CD4-positive, alpha-beta T cell treated with Interleukin-15 for 1 hour (primary cell): ENCODE data around the gene ATAD1.

Experiments used
- DNase-seq: peaks from one replicate; pipeline ENCODE4 v3.0.0-alpha.2; 2020

Gene ATAD1

DNA sequence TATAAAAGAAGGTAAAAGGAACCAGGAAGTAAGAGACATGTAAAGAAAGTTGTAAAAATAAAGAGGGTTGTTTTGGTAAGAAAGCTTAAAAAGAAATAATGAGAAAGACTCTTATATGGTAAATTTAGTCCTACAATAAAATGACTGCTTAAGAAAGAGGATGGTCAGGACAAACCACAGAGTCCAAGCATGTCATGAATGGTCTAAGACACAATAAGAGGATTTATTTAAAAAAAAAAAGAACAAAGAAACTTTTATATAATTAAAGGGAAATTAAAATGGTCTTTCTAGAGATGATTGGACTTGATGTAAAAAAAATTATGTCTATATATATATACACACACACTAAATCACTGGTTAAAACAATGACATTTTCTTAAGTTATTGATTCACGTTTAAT, 18.2 kb downstream of the ATAD1 start:
- DNase-seq: no peak

DNA sequence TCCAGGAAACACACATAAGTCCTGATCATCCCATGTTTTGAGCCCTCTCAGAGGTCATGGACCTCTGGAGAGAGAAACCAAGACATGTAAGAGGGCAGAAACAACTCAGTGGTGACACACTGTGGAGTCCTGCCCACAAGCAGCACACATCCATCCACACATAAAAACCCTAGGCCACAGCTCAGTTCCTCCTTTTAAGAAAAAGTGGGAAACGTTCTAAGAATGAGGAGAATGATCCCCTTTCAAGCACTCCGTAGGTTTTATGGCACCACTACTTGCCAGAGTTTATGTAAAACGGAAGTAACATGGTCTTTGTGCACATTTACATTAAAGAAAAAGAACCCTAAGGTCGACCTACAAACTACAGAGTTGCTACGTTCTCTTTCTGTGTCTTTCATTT, 19.9 kb downstream of the ATAD1 start:
- no peak for DNase-seq

DNA sequence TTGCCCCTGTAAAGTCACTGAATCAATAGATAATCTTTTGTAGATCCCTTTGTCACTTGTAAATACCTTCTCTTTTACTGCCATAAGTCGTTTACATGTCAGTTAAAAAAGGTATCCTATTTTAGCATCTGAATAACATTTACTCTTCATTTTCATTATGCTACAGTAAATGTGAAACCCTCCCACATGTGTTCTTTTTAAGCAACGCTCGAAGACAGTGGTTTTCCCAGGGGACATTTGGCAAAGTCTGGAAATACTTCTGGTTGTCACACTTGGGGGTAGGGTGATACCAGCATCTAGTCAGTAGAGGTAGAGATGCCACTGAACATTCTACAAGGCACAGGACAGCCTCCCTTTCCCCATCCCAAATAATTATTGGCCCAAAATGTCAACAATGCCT, 23.7 kb downstream of the ATAD1 start:
- DNase-seq: no peak

DNA sequence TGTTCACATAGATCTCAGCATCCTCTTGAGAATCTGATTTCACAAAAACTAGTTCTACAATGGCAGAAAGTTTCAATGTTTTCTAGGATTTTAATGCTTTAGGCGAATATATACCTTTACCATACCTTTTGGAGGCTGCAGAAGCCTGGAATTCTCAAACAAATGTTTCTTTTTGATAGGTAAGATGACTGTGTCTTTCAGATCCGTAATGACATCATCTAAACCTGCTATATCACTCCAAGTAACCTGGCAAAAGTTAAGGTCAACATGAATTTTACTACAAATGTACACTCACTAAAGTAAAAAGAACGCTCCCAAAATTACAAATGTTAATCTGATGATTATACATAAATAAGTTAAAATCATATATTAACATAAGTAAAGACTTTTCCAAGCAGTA, 27.8 kb downstream of the ATAD1 start:
- DNase-seq: no peak

DNA sequence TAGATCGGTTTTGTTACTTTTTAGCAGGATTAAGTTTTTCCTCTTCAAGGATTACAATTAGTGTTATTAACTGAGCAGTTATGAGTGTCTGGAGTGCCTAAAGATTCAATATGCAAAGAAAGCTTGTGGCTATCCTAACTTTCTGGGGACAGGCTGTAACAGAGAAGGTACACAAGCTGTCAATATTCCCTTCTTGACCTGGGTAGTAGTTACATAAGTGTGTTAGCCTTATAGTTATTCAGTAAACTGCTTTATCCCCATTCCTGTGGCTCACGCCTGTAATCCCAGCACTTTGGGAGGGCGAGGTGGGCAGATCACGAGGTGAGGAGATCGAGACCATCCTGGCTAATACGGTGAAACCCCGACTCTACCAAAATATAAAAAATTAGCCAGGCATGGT, 31.6 kb downstream of the ATAD1 start:
- DNase-seq: no peak

DNA sequence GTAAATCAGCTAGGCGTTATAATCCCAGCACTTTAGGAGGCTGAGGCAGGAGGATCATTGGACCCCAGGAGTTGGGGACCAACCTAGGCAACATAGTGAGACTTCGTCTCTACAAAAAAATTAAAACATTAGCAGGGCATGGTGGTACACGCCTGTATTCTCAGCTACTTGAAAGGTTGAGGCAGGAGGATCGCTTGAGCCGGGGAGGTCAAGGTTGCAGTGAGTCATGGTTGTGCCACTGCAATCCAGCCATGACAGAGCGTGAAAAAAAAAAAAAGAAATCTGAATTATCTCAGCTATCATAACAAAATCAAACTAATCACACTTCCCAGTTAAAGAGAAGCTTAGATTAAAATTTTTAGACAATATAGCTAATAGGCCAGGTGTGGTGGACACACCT, 35.3 kb downstream of the ATAD1 start:
- no peak for DNase-seq

DNA sequence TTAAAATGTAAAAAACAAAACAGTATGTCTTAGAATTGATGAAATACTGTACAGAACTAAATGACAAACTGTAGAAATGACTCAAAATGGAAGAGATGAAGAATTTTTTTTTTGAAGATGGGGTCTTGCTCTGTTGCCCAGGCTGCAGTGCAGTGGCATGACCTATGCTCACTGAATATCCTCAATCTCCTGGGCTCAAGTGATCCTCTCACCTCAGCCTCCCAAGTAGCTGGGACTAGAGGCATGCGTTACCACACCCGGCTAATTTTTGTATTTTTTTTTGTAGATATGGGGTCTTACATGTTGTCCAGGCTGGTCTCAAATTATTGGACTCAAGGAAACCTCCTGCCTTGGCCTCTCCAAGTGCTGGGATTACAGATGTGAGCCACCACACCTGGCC, 36.5 kb downstream of the ATAD1 start:
- no peak for DNase-seq

DNA sequence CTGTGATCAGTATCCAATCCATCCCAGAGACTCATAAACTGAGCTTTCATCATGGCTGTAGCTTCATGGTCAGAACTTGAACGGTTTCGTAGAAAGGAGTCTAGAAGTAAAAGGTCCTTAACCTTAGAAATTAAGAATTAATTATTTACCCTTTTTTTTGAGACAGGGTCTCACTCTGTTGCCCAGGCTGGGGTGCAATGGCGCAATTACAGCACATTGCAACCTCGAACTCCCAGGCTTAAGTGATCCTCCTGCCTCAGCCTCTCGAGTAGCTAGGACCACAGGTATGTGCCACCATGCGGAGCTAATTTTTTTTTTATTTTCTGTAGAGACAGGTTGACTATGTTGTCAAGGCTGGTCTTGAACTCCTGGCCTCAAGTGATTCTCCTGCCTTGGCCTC, 41.7 kb downstream of the ATAD1 start:
- DNase-seq: no peak

DNA sequence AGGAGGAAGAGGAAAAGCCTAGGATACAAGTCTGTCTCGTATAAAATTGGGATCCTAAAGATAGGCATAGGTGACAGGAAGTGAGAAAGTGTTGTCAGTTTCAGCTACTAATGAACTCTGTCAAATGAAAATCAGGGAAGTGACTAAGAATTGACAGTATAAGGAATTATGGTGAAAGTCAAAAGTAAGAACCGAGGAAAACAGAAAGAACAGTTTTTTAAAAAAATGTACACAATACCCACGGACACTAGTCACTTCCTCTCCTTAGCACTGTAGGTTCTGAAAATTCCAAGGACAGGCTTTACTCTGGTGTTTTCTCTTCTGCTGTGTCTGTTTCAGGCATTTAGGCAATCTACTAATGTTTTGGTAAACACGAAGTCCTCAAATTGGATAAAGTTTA, 42.3 kb downstream of the ATAD1 start:
- DNase-seq: no peak

DNA sequence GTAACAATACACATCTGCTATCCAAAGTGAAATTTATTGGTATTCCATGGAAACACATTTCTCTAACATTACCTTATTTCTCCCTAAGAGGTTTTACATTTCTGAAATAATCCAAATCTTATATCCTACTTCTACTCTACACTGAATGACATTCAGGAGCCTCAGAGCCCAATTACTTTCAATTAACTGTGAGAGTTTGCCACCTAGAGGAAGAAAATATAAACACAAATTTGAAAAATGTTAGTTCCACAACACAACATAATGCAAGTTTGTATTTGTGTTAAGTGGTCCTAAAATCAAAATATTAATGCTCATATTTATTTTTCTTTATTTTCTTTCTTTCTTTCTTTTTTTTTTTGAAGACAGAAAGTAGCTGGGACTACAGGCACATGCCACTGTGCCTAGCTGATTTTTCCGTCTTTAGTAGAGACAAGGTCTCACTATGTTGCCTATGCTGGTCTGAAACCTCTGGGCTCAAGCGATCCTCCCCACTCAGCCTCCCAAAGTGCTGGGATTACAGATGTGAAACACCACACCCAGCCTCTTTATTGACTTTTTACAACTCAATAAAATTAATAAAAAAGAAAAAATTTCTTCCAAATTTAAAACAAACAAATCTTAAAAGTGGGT, 46.0 kb downstream of the ATAD1 start:
- no peak for DNase-seq

DNA sequence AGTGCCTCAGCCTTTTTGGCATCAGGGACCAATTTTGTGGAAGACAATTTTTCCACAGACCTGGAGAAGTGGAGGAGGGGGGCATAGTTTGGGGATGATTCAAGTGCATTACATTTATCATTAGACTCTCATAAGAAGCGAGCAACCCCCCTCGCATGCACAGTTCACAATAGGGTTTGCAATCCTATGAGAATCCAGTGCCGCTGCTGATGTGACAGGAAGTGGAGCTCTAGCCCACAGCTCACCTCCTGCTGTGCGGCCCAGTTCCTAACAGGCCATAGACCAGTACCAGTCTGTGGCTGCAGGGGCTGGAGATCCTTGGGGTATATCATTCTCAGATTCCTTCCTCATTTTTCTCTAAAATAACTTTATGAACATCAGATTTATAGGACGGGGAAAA, 50.8 kb downstream of the ATAD1 start:
- no peak for DNase-seq

DNA sequence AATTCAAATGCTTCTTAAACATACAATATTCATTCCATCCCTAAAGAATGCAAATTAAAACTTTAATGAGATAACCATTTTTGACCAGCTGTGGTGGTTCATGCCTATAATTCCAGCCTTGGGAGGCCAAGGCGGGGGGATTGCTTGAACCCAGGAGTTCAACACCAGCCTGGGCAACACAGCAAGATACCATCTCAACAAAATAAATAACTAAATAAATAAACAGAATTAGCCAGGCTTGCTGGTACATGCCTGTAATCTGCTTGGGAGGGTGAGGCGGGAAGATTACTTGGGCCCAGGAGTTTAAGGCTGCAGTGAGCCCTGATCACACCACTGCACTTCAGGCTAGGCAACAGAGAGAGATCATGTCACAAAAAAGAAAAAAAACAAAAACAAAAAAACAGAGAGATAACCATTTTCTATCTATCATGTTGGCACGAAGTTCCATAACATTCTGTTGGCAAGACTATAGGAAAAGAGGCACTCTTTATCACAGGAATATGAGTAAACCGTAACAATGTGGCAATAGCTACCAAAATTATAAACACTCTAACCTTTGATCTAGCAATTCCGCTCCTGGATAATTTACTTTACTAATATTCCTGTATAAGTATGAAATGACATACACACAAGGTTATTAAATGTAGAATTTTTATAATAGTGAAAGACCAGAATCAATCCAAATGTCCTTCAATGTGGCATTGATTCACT, 52.2 kb downstream of the ATAD1 start:
- DNase-seq: no peak

DNA sequence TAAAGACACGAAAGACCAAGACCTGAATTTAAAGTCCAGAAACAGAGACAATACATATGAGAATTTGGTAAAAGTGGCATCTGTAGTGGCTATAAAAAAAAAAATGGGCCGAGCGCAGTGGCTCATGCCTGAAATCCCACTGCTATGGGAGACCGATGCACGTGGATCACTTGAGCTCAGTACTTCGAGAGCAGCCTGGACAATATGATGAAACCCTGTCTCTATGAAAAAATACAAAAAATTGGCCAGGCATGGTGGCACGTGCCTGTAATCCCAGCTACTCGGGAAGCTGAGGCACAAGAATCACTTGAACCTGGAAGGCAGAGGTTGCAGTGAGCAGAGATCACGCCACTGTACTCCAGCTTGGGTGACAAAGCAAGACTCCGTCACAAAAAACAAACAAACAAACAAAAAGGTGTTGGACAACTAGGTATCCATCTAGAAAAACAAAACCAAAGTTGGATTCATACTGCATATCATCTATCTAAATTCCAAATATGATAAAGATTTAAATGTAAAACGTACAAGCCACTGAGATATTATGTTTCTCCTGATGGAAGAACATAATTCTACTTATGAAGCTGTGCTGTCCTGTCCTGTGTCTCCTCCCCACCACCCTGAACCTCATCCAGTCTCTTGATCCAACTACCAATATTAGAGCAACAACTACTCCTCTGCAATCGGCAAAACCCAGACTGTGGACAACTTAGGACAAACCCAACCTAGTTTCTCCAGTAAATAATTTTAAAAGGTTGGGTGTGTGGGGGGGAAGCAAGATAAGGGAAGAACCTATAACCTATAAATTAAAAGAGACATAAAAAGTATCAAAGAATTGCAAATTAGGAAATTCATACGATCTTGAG, 53.7 kb downstream of the ATAD1 start:
- DNase-seq: no peak

DNA sequence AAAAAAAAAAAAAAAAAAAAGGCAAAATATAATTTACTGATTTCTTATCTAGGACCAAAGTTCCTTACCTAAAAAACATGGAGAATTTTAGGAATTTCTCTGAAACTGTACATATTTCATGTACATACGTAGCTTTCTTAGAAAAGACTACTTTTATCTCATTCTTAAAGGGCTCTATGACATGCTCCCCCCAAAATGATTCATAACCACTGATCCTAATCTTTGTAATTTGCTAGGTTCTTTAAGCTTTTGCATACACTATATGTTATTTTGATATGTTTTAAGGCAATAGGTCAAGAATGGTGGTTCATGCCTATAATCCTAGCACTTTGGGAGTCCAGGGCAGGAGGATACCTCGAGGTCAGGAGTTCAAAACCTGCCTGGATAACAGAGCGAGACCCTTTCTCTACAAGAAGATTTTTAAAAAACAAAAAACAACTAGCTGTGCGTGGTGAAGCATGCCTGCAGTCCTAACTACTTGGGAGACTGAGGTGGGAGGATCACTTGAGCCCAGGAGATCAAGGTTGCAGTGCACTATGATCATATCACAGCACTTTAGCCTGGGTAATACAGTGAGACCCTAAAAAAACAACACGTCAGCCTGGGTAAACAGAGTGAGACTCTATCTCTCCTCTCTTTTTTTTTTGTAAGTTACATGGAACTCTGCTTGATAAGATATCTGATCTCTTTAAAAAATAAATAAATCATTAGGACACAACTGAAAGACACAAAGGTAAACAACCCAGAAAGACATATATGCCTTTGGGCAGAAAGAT, 54.8 kb downstream of the ATAD1 start:
- DNase-seq: no peak

DNA sequence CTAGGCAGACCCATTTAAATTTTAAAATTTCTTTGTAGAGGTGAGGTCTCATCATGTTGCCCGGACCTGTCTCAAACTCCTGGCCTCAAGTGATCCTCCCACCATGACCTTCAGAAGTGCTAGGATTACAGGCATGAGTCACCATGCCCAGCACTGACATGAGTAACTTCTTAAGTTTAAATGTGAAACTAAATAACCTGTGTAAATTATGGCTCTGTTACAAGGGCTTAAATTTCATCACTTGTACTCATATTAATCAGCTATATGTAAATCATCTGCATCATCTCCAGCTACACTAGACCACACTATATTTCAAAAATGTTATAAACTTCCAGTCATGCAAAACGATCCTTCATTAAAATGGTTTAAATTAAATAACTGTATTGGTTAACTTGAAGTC, 56.1 kb downstream of the ATAD1 start:
- DNase-seq: no peak

DNA sequence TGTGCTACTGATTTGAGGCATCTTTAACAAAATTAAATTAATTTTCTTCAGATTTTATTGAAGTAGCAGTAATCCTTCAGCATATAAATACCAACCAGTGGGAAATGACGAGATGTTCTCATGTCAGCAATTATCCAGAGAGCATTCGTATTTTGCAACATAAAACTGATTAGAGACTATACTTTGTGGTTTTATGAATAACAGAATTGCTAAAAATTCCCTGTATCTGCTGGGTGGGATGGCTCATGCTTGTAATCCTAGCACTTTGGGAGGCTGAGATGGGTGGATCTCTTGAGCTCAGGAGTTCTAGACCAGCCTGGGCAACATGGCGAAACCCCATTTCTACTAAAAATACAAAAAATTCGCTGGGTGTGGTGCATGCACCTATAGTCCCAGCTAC, 56.9 kb downstream of the ATAD1 start:
- DNase-seq: no peak

DNA sequence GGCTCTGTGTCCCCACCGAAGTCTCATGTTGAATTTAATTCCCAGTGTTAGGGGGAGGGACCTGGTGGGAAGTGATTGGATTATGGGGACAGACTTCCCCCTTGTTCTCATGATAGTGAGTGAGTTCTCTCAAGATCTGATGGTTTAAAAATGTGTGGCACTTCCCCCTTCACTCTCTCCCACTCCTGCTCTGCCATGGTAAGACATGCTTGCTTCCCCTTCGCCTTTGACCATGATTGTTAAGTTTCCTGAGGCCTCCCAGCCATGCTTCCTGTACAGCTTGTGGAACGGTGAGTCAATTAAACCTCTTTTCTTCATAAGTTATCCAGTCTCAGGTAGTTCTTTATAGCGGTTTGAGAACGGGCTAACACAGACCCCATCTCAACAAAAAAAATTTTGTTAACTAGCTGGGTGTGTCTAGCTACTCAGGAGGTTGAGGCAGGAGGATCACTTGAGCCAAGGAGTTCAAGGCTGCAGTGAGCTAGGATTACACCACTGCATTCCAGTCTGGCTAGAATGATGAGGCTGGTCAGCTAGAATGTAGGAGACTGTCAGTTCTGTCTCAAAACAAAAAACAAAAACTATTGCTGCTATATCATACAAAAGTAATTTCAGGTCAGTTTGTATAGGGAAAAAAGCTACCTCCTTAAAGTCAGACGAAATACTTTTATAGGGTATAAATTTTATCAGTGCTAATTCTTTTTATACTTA, 57.7 kb downstream of the ATAD1 start:
- no peak for DNase-seq

DNA sequence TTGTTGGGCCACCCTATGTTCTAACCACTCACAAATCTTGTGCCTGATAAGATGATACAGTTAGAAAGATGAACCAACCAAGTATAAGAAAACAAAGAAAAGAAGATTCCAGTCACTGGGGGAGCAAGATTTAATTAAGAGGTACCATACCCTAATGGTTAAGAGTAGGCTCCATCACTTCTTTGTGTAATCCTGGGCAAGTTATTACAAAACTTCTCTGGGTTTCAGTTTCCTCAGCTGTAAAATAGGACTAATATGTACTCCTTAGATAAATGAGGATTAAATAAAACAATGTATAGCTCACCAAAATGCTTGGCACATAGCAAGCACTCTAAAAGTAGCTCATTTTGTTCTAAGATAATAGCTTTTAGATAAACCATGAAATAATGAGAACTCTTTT, 58.5 kb downstream of the ATAD1 start:
- no peak for DNase-seq

DNA sequence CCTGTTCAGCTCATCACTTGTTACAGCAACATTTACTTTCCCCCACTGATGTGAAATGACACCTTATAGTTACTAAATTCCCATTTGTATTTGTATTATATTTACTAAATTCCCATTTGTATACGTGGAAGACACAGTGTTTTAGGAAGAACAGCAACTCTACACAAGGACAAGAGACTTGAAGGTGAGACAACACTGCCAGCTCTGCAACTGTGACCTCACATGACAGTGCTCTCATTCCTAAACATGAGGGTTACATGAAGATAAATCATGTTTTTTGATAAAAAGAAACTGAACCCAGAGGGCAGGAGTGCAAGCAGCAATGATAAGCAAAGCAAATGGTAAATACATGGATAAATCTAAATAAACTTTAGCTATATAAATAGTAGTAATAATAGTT, 60.3 kb downstream of the ATAD1 start:
- no peak for DNase-seq

DNA sequence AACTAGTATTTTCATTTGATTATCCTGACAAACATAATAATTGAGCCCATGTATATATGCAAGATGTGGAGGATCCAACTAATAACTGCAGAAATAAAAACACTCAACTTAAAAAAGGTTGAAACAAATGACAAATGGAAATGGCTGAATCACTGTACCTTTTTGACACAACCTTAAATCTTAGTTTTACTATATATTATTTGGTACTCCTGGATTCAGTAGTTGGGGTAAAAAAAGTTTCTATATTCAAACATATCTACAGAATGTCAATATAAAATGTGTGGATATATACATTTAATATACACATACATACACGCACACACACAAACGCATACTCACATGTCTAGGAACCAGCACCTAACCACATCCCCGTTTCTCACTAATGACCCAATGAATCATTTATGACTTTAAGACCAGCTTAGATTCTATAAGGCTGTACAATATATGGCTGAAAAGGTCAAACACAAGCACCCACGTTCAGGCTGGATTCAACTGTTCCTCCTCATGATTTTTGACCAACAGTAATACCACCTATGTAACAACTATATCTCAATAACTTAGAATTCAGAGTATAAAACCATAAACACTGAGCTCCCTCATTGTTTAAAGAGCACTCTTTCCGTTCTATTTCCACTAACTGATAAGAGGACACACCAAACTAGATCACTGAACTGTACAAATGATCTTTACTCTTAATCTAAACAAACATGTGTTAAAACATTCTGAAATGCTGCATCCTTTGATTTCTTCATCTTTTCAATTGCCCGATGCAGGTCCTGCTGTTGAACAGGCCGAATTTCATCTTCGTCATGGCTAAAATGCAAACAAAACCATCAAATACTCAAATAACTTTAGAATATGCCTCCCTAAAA, 63.8 kb downstream of the ATAD1 start:
- DNase-seq: no peak

DNA sequence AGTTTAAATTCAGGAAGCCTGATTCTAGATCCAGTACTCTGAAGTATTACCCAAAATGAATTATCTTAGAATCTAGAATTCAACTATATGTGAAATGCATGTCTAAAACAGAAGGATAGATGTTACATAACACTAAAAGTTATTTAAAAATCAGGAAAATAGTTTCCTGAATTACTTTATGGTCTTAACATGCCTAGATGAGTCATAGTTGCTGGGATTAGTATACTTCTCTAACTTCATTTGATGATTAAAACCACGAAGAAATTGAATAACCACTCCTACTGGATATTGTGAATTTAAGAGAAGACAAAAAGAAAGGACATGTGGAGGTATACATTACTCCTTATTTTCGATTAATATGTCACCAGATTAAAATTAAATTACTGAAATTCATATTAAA, 65.5 kb downstream of the ATAD1 start:
- no peak for DNase-seq

DNA sequence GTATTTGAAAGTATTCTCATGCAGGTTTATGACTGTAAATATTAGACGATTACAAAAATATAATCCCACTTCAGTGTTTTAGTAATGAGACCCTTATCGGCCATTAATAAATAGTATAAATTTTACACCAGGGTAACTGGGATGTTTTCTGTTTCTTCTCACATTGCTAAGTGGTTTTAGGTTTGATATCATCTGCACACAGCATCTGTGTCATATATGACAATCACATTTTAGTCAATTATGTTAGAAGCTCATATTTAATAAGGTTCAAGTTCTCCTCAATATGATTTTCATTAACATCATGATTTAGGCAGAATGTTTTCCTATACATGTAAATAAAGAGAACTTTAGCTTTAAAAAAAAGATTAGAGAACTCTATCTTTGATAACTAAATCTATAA, 66.8 kb downstream of the ATAD1 start:
- no peak for DNase-seq
